K562 (cell line): ENCODE measurements around the gene HOXC10. TPM values are rescaled to one million over a fixed set of nuclear protein-coding genes. Genes with fewer than 3 reads are reported as not detected.

Experiments
- ATAC-seq: fragments of 200-7000 bp; cut with Tn5 transposase; 3 replicates; pipeline ENCODE4 v1.9.1; 2020; ENCODE audit warnings: moderate library complexity
- BruUV-seq: library from RNA; stranded (reverse); fragments of 400-500 nt; replicated peaks from 2 replicates; lab custom pipeline; 2021; lab: Mats Ljungman, UMichigan
- CTCF ChIA-PET: fragments of 300-600 bp; formaldehyde crosslinking; extraction: SDS; loops from one replicate; lab custom pipeline; 2021; ENCODE audit warnings: low intra/inter-chr PET ratio; lab: Yijun Ruan, JAX
- POLR2A ChIA-PET: fragments of 300-600, 350-650 bp; sonication (Branson Sonifier 250); formaldehyde crosslinking; extraction: SDS; loops from one replicate; lab custom pipeline; 2021; ENCODE audit warnings: antibody characterized with exemption, inconsistent platforms; lab: Yijun Ruan, JAX
- DNase-seq, 4 experiments: peaks; one replicate each; pipeline versions ENCODE4 v3.0.0 to v3.0.0-alpha.2; 2011 to 2018; ENCODE audit warnings: low spot score in 3 of 4, mixed read lengths in 3 of 4; ENCODE audit errors: extremely low read depth in 1 of 4
- FAIRE-seq: peaks from 2 replicates; lab custom pipeline; 2011; peaks lifted over from hg19 to GRCh38; lab: Jason Lieb, UNC
- H2AFZ ChIP-seq: 2 replicates; pipeline ENCODE4 v1.6.0; 2011; ENCODE audit warnings: low read depth, low read length, control low read depth, inconsistent platforms
- H3K27ac ChIP-seq: fragments of 200-600 bp; 3 replicates; pipeline ENCODE4 v1.8.0; 2011; ENCODE audit warnings: low read depth, mild to moderate bottlenecking, control low read depth, inconsistent platforms, low read length, moderate library complexity, mixed read lengths; ENCODE audit errors: extremely low read depth
- H3K27me3 ChIP-seq, 2 experiments: fragments of 300-600 bp in 1 of 2; 2 replicates in 1 of 2; 3 replicates in 1 of 2; pipeline versions ENCODE4 v1.6.0 to v1.8.0; 2011; ENCODE audit warnings: inconsistent platforms in 2 of 2, low read length in 2 of 2, mild to moderate bottlenecking in 1 of 2, mixed read lengths in 1 of 2, moderate library complexity in 1 of 2; ENCODE audit not compliant: control insufficient read depth in 2 of 2, insufficient read depth in 2 of 2
- H3K36me3 ChIP-seq: fragments of 300-600 bp; 3 replicates; pipeline ENCODE4 v1.8.0; 2011; ENCODE audit warnings: mild to moderate bottlenecking, low read length, inconsistent platforms; ENCODE audit not compliant: control insufficient read depth, insufficient read depth
- H3K4me1 ChIP-seq, 2 experiments: fragments of 200-600 bp in 1 of 2; replicated peaks in 1 of 2; 2 replicates in 1 of 2; 3 replicates in 1 of 2; pipeline versions ENCODE4 v1.5.1 to v1.8.0; 2011; ENCODE audit warnings: inconsistent platforms in 2 of 2, low read length in 2 of 2, mild to moderate bottlenecking in 1 of 2, mixed read lengths in 1 of 2, moderate library complexity in 1 of 2; ENCODE audit not compliant: control insufficient read depth in 2 of 2, insufficient read depth in 2 of 2
- H3K4me2 ChIP-seq: 2 replicates; pipeline ENCODE4 v1.6.1; 2011; ENCODE audit warnings: low read length, control low read depth, inconsistent platforms, mixed read lengths; ENCODE audit not compliant: insufficient read depth
- H3K4me3 ChIP-seq: fragments of 200-600 bp; sonication (generic), shearing (Covaris generic); 2 replicates; pipeline ENCODE4 v1.5.1; 2016; ENCODE audit warnings: control low read depth, inconsistent platforms
- H3K79me2 ChIP-seq: fragments of 200-600 bp; 3 replicates; pipeline ENCODE4 v1.8.0; 2011; ENCODE audit warnings: low read length, inconsistent platforms; ENCODE audit not compliant: control insufficient read depth, insufficient read depth
- H3K9ac ChIP-seq, 2 experiments: 2 replicates each; pipeline versions ENCODE4 v1.6.0 to v1.6.1; 2011; ENCODE audit warnings: low read depth in 2 of 2, low read length in 2 of 2, control low read depth in 1 of 2, inconsistent platforms in 1 of 2, mild to moderate bottlenecking in 1 of 2, mixed read lengths in 1 of 2; ENCODE audit not compliant: insufficient read depth in 1 of 2
- H3K9me1 ChIP-seq: one replicate; pipeline ENCODE4 v1.6.0; 2011; ENCODE audit warnings: inconsistent platforms, mild to moderate bottlenecking, low read length, moderate library complexity; ENCODE audit not compliant: control insufficient read depth, insufficient read depth
- H3K9me3 ChIP-seq: replicated peaks from 2 replicates; pipeline ENCODE4 v1.5.1; 2011; ENCODE audit warnings: low read depth, low read length, inconsistent platforms; ENCODE audit not compliant: control insufficient read depth, insufficient read depth
- H4K20me1 ChIP-seq: replicated peaks from 2 replicates; pipeline ENCODE4 v1.6.1; 2011; ENCODE audit warnings: low read length, inconsistent platforms, mixed read lengths; ENCODE audit not compliant: control insufficient read depth, insufficient read depth
- ARID2 ChIP-seq: fragments of 450-650 bp; IDR thresholded peaks from 2 replicates; pipeline ENCODE4 v1.6.1; 2017; ENCODE audit warnings: antibody characterized with exemption, mild to moderate bottlenecking
- CBX2 ChIP-seq: fragments of 200-600 bp; sonication (generic); IDR thresholded peaks from one replicate; pipeline ENCODE4 v1.6.1; 2012; ENCODE audit warnings: mild to moderate bottlenecking, low read length, inconsistent platforms; ENCODE audit not compliant: insufficient read depth, poor library complexity, severe bottlenecking
- DMBX1 ChIP-seq: fragments of 250-450 bp; sonication (Bioruptor Pico); IDR thresholded peaks from 2 replicates; pipeline ENCODE4 v1.8.0; 2022; ENCODE audit warnings: inconsistent platforms, mild to moderate bottlenecking, moderate library complexity, borderline replicate concordance
- ESRRB ChIP-seq: fragments of 250-450 bp; sonication (Bioruptor Pico); IDR thresholded peaks from 2 replicates; pipeline ENCODE4 v1.5.0; 2020; ENCODE audit warnings: mild to moderate bottlenecking, moderate library complexity, borderline replicate concordance
- ETV5 ChIP-seq: sonication (generic); formaldehyde crosslinking; IDR thresholded peaks from 2 replicates; pipeline ENCODE4 v1.4.0; 2020; ENCODE audit warnings: low read depth, mild to moderate bottlenecking, missing genetic modification reagents
- FOXJ3 ChIP-seq: sonication (generic); formaldehyde crosslinking; IDR thresholded peaks from 2 replicates; pipeline ENCODE4 v1.4.0; 2020; ENCODE audit warnings: mild to moderate bottlenecking, missing genetic modification reagents
- FOXM1 ChIP-seq, 2 experiments: fragments of 450-650 bp in 1 of 2; sonication (generic) in 1 of 2; formaldehyde crosslinking in 1 of 2; IDR thresholded peaks; 2 replicates each; pipeline versions ENCODE4 v1.6.1 to v1.9.0; 2017 to 2022; ENCODE audit warnings: low read depth in 2 of 2, mild to moderate bottlenecking in 2 of 2, missing genetic modification reagents in 1 of 2, moderate library complexity in 1 of 2
- HNRNPL ChIP-seq: fragments of 200-400 bp; formaldehyde crosslinking; IDR thresholded peaks from 2 replicates; pipeline ENCODE4 v1.6.1; 2017; ENCODE audit warnings: low read depth, mild to moderate bottlenecking, low read length
- KLF6 ChIP-seq: fragments of 250-450 bp; sonication (Bioruptor Pico); IDR thresholded peaks from 2 replicates; pipeline ENCODE4 v1.4.0; 2020; ENCODE audit warnings: mild to moderate bottlenecking, moderate library complexity, borderline replicate concordance
- L3MBTL2 ChIP-seq: fragments of 450-650 bp; IDR thresholded peaks from 2 replicates; pipeline ENCODE4 v1.6.1; 2016; ENCODE audit warnings: mild to moderate bottlenecking, moderate library complexity
- MAFK ChIP-seq: IDR thresholded peaks from 2 replicates; pipeline ENCODE4 v1.6.1; 2011; ENCODE audit warnings: low read length, improper control_type of control experiment
- MTA1 ChIP-seq: fragments of 450-650 bp; IDR thresholded peaks from 2 replicates; pipeline ENCODE4 v1.6.1; 2017; ENCODE audit warnings: borderline replicate concordance
- MTA3 ChIP-seq: fragments of 450-650 bp; formaldehyde crosslinking; IDR thresholded peaks from 2 replicates; pipeline ENCODE4 v1.6.1; 2017; ENCODE audit warnings: mild to moderate bottlenecking, borderline replicate concordance
- NCOA1 ChIP-seq: fragments of 450-650 bp; IDR thresholded peaks from 2 replicates; pipeline ENCODE4 v1.6.1; 2016; ENCODE audit warnings: low read depth
- PHF21A ChIP-seq: fragments of 450-650 bp; IDR thresholded peaks from 2 replicates; pipeline ENCODE4 v1.6.1; 2017; ENCODE audit warnings: low read depth, borderline replicate concordance
- ZBTB33 ChIP-seq: sonication (generic); formaldehyde crosslinking; IDR thresholded peaks from 2 replicates; pipeline ENCODE4 v1.8.1; 2023; ENCODE audit warnings: mild to moderate bottlenecking, missing genetic modification reagents
- ZC3H11A ChIP-seq: IDR thresholded peaks from 2 replicates; pipeline ENCODE4 v1.6.1; 2012; ENCODE audit warnings: low read depth, low read length, improper control_type of control experiment
- ZNF140 ChIP-seq: fragments of 250-450 bp; sonication (Bioruptor Pico); IDR thresholded peaks from 2 replicates; pipeline ENCODE4 v1.8.0; 2021; ENCODE audit warnings: moderate library complexity, mild to moderate bottlenecking, inconsistent platforms
- ZNF143 ChIP-seq: sonication (generic); formaldehyde crosslinking; IDR thresholded peaks from 2 replicates; pipeline ENCODE4 v1.9.0; 2022; ENCODE audit warnings: mild to moderate bottlenecking, missing genetic modification reagents
- WGBS: fragments of 100-300 bp; shearing (Covaris generic); methylation state at CpG from one replicate; pipeline ENCODE4 v1.1.6; 2016; ENCODE audit warnings: low coverage, mixed read lengths; ENCODE audit not compliant: insufficient coverage; ENCODE audit errors: missing lambda C conversion rate; 5-methylcytosine and 5-hydroxymethylcytosine counted together
- in situ Hi-C: fragments of 300-500 bp; cut with MboI; formaldehyde crosslinking; loops from 4 replicates; pipeline ENCODE4 v1.15.0; 2018; ENCODE audit warnings: inconsistent platforms, mixed read lengths
- intact Hi-C: fragments of 100-400 bp; cut with micrococcal nuclease; formaldehyde crosslinking; loops from 2 replicates; pipeline ENCODE4 v1.14.2; 2022
- polyA plus RNA-seq, 8 experiments: library from polyadenylated mRNA; depleted of rRNA in 4 of 8; stranded (reverse) in 5 of 8; unstranded in 3 of 8; fragments of >200 nt; fragmentation: Nextera tagmentation in 2 of 8; fragmentation: Illumina TruSeq in 1 of 8; extraction: Ambion mirVana in 2 of 8; extraction: Trizol in 1 of 8; gene quantifications; 2 replicates each; pipeline versions ENCODE4 v1.2.1 to v1.2.3, GENCODE V29; 2011 to 2014; ENCODE audit warnings: inconsistent platforms in 1 of 8, missing spikeins in 1 of 8
- total RNA-seq, 7 experiments: library from RNA; depleted of rRNA in 6 of 7; stranded (reverse); fragments of >200 nt in 6 of 7; fragmentation: Illumina TruSeq in 2 of 7; extraction: Trizol in 2 of 7; gene quantifications; 2 replicates each; pipeline versions ENCODE4 v1.2.1 to v1.2.3, GENCODE V29; 2011 to 2021; ENCODE audit warnings: low replicate concordance in 1 of 7

The HOXC10 gene
- total and polyA plus RNA-seq, 9 of the 15 experiments (the other 6 are each of a cell fraction or from before 2014, with no cell fraction given), result 0.13 to 0.77 (median 0.35) TPM; not detected in 2

GRCh38 chr12:54017027-54017788, 32.3 kb downstream of the HOXC10 start (continued):
- TF ChIP-seq ZC3H11A (no peak), ESRRB (CRISPR knock-in tag) (no peak), NCOA1 (no peak), PHF21A (0 out of 2 replicates have a peak, but pooled peaks have one; percentile 25), MTA1 (peak; percentile 57), FOXM1 (IDR thresholded peaks at IDR 0.05; ENCODE audit: low read depth) (0 out of 2 replicates have a peak, but pooled peaks have one; percentile 11), FOXM1 (CRISPR knock-in tag; IDR thresholded peaks at IDR 0.05; ENCODE audit: low read depth) (no peak; the same call in 1 of the 2 replicates), CBX2 (no peak), ZNF140 (no peak), HNRNPL (no peak)
- TF ChIP-seq, all 486 proteins: peak for 22

GRCh38 chr12:54017878-54018467, 33.0 kb downstream of the HOXC10 start:
- Histone ChIP-seq H3K4me3 (peak overlapping the region; percentile 60), H3K4me2 (peak overlapping the region; percentile 91), H3K9ac (peak overlapping the region; percentile 82 to 98), H3K4me1 (peaks cover 10 to 47% of the 10 kb centered on the region in 2 experiments), H3K27me3 (no peaks in the 10 kb centered on the region), H3K27ac (peak overlapping the region; percentile 86), H3K79me2 (peaks cover 3% of the 10 kb centered on the region; the same call in 2 of the 3 replicates), H3K9me1 (no peaks in the 10 kb centered on the region), H2AFZ (peak overlapping the region; percentile 97), H4K20me1 (no peaks in the 10 kb centered on the region), H3K9me3 (no peaks in the 10 kb centered on the region), H3K36me3 (no peaks in the 10 kb centered on the region)
- BruUV-seq, result no TSS peak
- ATAC-seq (peak; percentile 88), FAIRE-seq (peak; percentile 77), DNase-seq (peak; percentile 95 to 98 (median 98))
- ChIA-PET CTCF (interaction anchor here (1.0 kb wide), 1 partner anchor 12 kb away, joined by 3 read pairs; no protein-coding TSS in a partner anchor), POLR2A (interaction anchor here (0.5 to 2.1 kb wide), 12 partner anchors 8 to 353 kb away, joined by 3 to 10 read pairs (median 4); partner anchors contain the start of genes HOXC5, HOXC6 and HOXC8)
- intact Hi-C loops (loop anchor here (10.0 kb wide), 1 partner anchor 277 kb away; no protein-coding TSS in a partner anchor), in situ Hi-C loops (no loop called here)
- 2% methylated on average over 17 of the region's 34 CpGs for WGBS
- TF ChIP-seq FOXJ3 (CRISPR knock-in tag) (no peak), ZBTB33 (no peak), ETV5 (CRISPR knock-in tag) (0 out of 2 replicates have a peak, but pooled peaks have one; percentile 9), MTA3 (peak; percentile 31; the same call in 1 of the 2 replicates), MAFK (no peak), KLF6 (CRISPR knock-in tag) (no peak), ARID2 (no peak), L3MBTL2 (0 out of 2 replicates have a peak, but pooled peaks have one; percentile 56), DMBX1 (CRISPR knock-in tag) (no peak), ZNF143 (no peak)
